NCI-H1694 (cell line): ENCODE measurements around the gene GLIPR1.
A peak's percentile ranks its signal among the peaks of the same experiment; 100 is the strongest.
"Not testable (repeated sequence)": the region's sequence is repeated elsewhere in the genome, so short reads cannot be mapped to it uniquely, and the experiment has no call there.

ENCODE experiments used
- DNase-seq: peaks from one replicate; lab custom pipeline; 2025; lab: John Stamatoyannopoulos, UW

GLIPR1 gene

DNA sequence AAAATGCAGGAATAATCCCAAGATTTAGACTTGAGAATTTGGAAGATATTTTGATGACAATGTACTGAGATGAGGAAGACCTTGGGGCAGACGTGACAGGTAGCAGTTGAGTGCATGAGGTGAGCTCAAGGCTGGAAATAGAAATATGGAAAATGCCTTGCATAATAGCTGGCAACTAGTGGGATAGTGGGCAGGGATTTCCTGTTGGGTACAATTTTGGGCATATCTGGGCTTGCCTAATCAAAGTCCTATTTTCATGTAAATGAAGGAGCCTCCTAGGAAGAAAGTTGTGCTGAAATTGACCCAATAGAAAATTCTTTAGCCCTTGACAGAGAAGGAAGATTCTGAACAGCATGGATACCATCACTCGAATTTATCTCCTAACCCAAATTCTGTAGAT lies 6.4 kb upstream of the GLIPR1 start:
- DNase-seq: no peak

DNA sequence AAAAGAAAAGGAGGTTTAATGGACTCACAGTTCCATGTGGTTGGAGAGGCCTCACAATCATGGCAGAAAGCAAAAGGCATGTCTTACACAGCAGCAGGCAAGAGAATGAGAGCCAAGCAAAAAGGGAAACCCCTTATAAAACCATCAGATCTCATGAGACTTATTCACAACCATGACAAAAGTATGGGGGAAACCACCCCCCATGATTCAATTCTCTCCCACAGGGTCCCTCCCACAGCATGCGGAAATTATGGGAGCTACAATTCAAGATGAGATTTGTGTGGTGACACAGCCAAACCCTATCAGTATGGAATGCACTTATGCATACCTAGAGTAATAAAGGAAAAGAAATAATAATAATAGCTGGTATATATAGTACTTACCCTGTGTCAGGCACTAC lies 4.5 kb upstream of the GLIPR1 start:
- no peak for DNase-seq

DNA sequence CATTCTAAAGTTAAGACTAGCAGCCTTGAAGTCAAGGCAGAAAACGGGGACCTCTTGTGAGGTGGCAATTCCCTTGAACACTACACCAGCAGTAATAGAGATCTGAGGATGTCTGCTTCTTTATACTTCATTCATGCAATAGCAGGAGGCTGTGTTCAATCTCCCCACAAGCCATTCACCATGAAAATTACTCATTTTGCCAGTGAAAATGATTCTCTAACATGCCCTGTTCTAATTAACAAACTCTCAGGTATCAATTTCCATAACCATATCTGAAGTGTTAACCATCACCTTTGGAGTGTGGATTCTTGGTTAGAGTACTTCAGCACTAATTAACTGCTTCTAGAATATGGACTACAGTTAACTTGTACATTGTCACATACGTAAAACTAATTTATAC lies 3.4 kb upstream of the GLIPR1 start:
- DNase-seq: no peak

DNA sequence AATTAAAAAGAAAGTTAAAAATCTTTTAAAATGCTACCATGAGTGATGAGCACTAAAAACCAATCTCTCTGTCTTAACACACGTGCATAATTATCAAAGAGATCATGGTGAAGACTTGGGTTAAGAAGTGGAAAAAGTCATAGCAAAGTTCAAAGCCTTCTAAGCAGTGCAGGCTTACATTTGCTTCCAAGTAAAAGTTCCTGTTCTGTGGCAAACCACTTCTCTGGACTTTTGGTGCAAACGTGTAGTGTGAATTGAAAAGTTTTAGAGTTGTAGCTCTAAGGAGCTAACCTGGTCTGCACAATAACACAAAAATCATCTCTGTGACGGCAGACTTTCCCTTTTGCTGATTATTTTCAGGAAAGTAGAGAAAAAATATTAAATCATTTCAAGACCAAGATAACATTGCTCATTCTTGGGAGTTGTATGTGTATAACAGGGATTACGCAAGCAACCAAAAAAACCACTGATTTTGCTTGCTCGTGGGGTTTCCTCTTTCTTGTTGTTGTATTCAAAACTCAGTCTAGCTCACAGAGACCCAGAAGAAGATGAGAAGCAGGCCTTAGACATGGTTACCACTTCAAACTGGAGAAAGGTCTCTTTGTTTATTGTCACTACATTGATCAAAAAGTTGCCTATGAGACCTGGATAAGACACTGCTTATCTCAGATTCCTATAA lies 2.3 kb upstream of the GLIPR1 start:
- no peak for DNase-seq

DNA sequence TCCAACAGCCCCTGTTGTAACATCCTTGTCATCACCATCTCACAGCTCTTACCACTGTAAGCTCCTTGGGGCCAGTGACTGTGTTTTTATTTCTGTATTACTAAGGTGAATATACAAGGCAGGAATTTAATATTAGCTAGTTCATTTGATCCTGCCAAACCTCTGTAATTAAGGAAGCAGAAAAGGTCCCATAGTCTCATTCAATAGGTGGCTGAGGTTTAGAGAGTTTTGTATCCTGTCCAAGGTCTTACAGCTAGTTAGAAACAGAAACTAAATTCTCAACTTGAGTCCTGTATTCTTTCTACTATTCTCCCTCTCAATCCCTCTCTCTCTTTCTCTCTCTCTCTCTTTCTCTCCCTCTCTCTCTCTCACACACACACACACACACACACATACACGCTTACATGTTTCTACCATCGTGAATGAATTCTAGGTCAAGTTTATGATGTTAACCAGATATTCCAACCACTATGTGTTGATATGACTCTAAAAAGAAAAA lies 543 bp upstream of the GLIPR1 start:
- DNase-seq: no peak

DNA sequence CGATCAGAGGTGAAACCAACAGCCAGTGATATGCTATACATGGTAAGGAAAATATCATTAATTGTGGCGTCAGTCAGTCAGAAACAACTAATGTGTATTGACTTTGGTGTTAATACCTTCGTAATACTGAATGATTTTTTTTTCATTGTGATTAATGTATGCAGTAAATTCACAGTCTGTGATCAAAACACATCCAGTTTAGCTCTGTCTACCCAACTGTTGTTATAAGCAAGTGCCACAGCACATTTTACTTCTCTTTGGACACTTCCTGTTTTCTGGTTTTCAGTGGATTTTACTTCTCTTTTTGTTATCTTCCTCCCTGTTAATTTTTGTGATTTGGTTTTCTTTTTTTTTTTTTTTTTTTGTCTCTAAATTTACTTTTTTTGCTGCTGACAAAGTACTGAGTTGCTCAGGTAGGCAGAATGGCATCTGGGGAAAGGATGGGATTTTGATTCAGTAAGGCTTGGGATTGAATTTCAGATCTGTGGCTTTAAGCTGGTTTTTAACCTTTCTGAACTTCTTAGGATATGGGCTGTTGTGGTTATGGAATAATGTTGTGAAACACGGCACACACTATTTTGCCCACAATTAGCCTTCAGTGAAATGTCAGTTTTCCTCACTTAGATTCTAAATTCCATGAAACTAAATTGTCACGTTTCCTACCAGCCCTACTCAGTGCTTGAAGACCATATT lies 604 bp downstream of the GLIPR1 start:
- no peak for DNase-seq

DNA sequence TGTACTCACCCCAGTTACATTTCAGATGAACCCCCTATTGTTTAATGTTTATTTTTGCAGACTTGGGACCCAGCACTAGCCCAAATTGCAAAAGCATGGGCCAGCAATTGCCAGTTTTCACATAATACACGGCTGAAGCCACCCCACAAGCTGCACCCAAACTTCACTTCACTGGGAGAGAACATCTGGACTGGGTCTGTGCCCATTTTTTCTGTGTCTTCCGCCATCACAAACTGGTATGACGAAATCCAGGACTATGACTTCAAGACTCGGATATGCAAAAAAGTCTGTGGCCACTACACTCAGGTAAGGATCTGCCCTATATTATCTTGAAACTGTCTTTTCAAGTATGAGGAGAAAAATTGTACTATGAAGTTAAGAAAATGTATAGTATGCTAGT lies 1.2 kb downstream of the GLIPR1 start:
- DNase-seq: no peak

DNA sequence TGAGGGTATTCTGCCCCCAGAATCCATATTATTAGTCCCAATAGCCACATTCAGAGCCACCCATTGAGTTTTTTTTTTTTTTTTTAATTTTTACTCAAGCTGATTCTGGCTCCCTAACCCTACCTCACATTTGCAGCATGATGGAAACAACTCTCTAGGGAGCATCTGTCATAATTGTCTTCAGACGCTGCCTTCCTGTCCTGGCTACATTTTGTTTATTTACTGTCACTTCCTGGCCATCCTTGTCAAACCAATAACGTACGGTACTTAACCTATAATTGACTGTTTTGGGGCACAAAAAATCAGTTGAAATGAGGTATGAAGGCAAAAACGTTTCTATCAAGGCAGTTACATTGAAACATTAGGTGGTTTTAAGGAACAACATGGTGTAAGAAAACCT lies 2.1 kb downstream of the GLIPR1 start:
- DNase-seq: no peak

DNA sequence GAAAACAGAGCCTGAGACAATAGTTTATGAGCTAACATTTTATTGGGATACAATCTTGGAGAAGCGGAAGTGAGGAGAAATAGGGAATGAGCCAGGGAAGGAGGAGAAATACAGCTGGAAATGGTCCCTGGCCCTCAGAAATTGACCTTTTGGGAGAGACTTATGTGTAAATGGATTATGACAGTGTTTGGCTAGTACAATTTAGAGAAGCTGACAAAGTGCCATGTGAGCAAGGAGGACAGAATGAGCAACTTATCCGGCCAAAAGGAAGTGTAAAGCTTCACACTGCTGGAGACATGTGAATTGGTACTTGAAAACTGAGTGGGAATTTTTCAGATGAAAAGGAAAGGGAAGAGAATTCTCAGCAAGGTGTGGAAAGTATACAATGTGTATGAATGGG lies 2.9 kb downstream of the GLIPR1 start:
- no peak for DNase-seq

DNA sequence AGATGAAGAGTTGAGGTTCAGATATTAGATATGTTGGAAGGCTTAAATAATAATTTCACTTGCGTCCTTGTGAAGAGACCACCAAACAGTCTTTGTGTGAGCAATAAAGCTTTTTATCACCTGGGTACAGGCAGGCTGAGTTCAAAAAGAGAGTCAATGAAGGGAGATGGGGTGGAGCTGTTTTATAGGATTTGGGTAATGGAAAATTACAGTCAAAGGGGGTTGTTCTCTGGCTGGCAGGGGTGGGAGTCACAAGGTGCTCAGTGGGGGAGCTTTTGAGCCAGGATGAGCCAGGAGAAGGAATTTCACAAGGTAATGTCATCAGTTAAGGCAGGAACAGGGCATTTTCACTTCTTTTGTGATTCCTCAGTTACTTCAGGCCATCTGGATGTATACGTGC lies 3.9 kb downstream of the GLIPR1 start:
- DNase-seq: not testable (repeated sequence)

DNA sequence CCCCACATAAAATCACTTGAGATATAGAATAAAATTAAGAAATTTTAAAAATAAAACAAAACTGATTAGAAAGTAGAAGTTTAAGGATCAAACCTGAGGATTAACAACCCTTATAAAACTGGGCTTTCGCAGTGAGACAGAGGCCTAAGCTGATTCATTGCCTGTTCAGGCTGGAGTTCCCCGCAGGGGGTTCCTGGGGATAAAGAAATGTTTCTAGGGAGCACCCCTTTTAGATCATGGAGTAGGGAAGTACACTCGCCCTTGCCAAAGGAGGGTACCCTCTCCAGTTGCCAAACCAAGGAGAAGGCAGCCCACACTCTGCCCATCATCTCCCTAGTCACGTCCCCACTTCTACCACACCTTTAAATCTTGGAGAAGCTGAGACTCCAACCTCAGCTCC lies 6.8 kb downstream of the GLIPR1 start:
- DNase-seq: no peak

DNA sequence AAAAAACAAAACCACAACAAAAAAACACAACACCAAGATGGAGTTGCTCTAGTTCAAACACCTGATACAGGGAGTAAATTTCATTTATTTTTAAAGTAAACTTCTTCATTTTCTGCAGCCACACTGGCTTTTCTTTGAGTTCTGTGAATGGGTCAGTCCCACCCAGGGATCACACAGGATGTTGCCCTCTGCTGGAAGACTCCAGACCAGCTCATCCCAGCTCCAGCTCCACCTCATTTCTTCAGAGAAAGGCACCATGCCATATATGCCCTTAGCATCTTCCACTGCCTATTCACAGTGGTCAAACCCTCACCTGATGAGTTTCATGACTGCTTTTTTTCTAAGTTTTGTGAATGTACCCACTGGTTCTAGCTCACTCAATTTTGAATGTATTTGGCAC lies 8.0 kb downstream of the GLIPR1 start:
- no peak for DNase-seq

DNA sequence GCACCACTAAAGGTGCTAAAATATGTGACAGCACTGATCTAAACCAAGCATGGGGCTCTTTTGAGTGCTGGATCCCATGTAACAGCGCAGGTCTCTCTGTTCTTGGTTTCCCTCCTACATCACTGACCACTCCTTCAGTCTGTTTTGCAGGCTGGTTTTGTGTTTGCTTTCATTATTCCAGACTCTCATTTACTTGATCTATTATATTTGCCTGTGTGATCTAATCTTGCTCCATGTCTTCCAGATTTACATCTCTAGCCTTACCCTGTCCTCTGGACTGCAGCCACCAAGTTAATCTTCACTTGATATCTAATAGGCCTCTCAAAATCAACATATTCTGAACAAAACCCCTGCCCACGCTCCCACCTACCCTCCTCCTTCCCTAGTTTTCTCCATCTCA lies 8.6 kb downstream of the GLIPR1 start:
- no peak for DNase-seq

DNA sequence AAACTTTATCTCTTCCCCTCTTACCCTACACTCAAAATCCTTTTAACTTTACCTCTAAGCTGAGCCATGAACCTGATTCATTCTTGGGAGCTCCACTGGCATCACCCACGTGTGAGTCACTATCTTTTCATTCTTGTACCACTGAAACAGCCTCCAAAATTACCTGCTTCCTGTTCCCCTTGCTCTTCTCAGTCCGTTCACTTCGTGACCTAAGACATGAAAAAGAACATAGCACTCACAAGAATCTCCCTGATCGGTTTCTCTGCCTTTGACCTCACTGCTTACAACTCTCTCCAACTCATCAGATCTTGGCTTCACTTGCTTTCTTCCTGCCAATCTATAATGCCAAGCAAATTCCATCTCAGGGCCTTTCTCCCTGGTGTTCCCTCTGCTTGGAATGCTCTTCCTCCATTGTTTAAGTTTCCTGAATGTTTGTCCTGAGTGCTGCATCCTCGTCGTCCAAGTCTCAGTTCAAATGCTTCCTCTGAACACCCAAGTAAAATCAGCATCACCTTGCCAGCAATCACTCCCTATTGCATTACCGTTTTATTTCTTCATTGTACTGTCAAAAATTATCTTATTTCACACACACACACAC lies 9.2 kb downstream of the GLIPR1 start:
- no peak for DNase-seq

DNA sequence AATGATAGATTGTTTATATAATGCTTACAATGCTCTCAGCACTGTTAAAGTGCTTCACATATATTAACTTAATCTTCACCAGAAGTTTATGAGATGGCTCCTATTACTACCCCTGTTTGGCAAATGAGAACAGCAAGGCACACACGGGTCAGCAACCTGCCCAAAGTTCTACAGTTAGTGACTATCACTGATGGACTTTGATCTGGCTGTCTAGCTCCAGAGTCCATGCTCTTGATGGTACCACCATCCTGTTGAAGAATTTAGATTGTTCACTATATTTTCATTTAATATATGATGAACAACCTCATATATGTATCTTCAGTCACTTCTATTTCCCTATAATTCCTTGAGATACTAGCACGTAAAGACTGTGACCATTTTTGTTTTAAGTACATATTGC lies 10.6 kb downstream of the GLIPR1 start:
- no peak for DNase-seq

DNA sequence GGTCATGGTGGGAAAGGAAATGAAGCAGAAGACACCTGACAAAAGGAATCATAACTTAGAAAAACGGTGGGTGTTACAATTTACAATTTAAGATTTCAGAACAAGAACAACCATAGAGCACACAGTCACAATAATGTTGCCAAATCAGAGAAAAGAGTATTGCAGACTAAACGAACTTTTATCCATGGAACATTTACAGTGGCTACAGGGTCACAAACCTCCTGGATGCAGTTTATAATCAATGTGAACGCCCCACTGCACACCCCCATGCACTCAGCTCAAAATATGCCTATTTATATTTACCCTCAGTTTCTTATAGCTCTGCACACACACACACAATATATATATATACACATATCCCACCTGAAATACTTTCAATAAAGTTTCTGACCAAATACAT lies 22.9 kb downstream of the GLIPR1 start:
- DNase-seq: no peak

DNA sequence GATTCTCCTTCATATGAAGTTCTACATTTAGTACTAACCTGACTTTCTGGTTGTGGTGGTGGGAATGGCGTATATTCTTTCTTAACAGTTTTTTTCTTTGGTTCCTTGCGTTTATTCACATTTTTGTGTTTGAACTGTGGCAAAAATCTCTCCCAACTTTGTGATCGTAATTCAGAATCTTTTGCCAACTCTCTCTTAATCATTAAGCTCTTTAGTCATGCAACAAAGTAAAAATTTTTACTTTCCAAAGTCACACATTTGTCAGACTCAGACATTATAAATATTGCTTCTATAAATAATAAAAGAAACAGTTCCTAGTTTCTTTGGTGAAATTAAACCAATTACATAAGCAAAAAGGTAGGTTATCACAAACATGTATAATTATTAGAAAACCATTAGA lies 23.3 kb downstream of the GLIPR1 start:
- no peak for DNase-seq

DNA sequence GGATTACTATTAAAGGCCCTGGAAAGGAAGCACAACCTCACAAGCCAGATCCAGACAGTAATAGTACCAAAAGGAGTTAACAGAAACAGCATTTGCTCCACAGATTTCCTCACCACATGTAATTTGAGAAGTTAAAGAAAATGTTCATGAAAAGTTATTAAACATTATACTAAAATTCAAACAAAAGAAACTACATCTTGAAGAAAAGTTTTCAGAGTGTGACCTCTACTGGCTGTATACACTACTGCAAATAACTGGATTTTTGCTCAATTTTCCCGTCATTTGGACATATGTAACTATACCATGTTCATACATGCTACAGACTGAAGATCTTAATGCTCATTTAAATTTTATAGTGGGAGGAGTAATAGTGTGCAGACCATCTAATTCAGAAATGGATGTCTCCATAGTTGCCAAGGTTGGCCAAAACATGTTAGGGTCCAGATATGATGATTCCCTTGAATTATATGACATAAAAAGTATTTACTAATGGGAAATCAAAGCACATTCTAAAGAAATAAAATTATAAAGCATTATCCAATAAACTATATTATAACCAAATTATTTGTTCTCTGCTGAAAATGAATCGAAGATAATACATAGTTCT lies 25.3 kb downstream of the GLIPR1 start:
- no peak for DNase-seq

DNA sequence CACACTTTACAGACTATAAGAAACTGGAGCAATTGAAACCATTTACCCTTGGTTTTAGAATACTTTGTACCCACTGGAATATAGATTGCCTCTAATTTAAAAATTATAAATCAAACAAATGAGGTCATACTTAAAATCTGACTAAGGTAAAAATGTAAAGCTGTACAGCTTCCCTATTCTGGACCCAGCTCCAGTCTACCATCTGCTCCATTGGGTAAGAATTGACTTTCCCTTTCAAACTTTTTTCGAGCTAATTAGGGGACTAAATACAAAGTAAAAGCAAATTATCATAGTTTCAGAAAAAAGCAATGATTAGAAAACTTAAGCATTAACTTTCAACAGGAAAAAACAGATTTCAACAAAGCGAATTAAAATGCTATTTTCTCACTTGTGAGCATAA lies 26.5 kb downstream of the GLIPR1 start:
- no peak for DNase-seq

DNA sequence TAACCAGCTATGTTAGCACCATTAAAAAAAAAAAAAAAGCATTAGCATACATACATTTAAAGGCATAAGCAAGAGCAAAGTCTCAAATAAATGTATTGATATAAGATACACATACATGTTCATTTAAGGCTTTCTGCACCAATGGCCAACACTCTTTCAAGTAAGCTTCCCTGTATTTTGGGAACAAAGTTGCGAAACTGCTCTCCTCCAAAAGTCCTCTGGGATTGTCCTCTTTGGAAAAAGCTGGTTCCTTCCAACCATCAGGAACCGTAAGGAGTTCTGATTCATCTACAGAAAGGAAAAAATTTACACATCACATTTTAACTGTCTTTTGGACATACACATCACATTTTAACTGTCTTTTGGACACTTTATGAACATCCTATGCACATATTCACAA lies 27.6 kb downstream of the GLIPR1 start:
- DNase-seq: no peak

DNA sequence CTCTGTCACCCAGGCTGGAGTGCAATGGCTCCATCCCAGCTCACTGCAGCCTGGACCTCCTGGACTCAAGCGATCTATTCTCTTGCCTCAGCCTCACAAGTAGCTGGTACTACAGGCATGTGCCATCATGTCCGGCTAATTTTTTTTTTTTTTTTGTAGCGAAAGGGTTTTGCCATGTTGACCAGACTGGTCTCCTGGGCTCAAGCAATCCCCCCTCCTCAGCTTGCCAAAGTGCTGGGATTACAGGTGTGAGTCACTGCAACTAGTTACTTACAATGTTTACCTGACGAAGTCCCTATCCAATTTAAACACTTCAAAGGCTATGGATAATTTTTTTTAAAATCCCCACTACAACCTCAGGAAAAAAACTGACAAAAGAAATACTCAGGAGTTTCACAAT lies 29.1 kb downstream of the GLIPR1 start:
- no peak for DNase-seq

DNA sequence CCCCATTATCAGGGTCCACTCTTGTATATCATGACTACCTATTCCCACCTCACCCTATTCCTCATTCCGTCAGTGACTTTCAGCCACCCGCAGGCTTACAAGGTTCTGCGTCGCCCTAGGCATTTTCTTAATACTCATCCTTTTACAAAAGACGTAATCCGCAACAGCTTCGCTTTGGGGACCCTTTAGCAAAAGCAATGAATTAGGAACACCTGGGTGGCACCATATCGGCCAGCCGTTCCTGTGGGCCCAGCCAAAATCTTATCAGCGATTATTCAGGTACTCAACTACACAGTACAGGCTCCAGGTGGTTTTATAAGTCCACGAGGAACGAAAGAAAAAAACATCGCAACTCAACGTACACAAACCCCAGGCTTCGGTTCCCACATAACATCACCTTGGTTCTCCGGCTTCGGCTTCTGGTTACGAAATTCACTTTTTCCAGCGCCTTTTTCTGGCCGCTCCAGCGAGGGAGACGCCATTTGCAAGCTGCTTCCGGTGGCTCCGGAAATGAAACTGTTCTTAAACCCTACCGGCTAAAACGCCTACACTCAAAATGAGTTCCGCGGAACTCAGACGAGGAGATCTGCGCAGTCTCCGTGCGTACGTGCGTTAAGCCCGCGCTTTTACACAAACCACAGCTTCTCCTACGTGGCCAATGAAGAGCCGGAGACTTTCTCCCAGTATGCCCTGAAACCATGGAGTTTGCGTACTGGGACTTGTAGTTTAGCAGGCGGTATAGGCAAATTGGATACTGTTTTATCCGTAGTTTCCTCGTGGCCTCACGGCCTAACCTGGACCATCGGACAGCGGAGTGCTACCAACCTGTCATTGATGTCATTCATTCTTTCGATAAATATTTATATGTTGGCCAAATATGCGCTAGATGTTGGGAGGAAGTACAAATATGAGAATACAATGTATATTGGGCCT lies 30.8 kb downstream of the GLIPR1 start, which contains the start of gene KRR1:
TSS of gene KRR1 (minus strand) at position 494 of the 933 bp plus-strand sequence. CDS start at position 482, 12 bp downstream.
- DNase-seq: peak; percentile 91
